NCI-H1417 treated with DMSO at 0.1 percent for 48 hours (cell line): Measurements from ENCODE around the gene RHOBTB3.
"Not testable (repeated sequence)": the region's sequence is repeated elsewhere in the genome, so short reads cannot be mapped to it uniquely, and the experiment has no call there.

Source experiments
- DNase-seq: peaks from one replicate; lab custom pipeline; 2025; lab: John Stamatoyannopoulos, UW

The RHOBTB3 gene, protein sequence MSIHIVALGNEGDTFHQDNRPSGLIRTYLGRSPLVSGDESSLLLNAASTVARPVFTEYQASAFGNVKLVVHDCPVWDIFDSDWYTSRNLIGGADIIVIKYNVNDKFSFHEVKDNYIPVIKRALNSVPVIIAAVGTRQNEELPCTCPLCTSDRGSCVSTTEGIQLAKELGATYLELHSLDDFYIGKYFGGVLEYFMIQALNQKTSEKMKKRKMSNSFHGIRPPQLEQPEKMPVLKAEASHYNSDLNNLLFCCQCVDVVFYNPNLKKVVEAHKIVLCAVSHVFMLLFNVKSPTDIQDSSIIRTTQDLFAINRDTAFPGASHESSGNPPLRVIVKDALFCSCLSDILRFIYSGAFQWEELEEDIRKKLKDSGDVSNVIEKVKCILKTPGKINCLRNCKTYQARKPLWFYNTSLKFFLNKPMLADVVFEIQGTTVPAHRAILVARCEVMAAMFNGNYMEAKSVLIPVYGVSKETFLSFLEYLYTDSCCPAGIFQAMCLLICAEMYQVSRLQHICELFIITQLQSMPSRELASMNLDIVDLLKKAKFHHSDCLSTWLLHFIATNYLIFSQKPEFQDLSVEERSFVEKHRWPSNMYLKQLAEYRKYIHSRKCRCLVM

GRCh38 chr5:95730730-95731570, at the start of gene RHOBTB3:
Gene RHOBTB3 (plus strand): TSS chr5:95731336. CDS start chr5:95731683, 347 bp downstream.
- no peak for DNase-seq

DNA sequence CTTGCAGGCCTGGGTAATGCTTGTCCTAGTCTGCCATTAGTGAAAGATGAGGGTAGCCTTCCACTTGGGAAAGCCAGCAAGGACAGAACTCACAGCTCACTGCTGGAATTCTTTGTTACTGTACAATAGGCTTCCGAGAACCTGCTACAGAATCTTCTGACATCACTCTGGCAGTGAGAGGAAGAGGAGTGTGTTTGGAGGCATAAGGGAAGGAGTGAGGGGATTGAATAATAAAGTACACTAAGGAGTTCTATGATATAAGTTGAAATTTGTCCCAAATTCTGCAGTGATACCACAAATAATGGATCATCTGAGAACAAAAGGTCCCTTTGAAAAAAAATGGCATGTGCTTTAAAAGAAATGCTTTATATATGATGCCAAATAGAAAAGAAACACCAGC, 48.2 kb upstream of the RHOBTB3 start, which contains the start of gene SPATA9:
TSS of gene SPATA9 (minus strand) at position 101 of the 400 bp plus-strand sequence. CDS start 137 bp downstream, outside the sequence.
- no peak for DNase-seq

DNA sequence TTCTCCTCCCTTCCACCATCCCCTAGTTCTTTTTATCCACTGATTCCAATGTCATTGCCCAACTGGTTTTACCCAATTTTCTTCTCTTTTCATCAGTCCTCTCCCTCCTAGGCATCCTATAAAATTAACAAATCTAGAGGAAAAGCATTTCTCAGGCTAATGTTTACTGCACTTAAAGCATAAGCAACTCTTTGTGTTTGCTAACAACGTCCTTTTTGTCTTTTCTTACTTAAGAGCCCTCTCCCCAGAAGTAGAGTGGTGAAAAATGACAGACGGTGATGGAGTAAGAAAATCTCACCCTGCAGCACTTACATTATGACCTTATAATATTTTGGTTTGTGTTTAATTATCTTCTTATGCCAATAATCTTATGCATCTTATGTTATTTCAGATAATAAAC, 46.8 kb upstream of the RHOBTB3 start:
- DNase-seq, result no peak

DNA sequence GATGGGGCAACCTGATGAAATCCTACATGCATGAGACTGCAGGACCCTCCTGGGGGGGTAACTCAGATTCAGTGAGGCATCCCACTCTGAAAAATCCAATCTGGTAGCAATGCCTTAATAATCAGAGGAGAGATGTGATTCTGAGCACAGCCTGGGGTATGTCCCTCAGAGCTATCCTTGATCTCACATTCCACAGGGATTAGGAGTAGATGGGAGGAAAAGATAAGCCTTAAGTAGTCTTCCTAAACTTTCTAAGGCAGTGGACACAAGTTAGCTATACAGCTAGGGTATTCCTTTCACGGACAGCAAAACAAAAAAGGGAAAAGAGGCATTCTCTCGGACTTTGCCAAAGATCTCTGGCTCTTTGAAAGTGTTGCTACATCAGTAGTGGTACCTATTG, 44.5 kb upstream of the RHOBTB3 start:
- no peak for DNase-seq

GRCh38 chr5:95689680-95690079, 41.5 kb upstream of the RHOBTB3 start:
- no peak for DNase-seq

GRCh38 chr5:95690333-95690732, 40.8 kb upstream of the RHOBTB3 start:
- DNase-seq, result no peak

DNA sequence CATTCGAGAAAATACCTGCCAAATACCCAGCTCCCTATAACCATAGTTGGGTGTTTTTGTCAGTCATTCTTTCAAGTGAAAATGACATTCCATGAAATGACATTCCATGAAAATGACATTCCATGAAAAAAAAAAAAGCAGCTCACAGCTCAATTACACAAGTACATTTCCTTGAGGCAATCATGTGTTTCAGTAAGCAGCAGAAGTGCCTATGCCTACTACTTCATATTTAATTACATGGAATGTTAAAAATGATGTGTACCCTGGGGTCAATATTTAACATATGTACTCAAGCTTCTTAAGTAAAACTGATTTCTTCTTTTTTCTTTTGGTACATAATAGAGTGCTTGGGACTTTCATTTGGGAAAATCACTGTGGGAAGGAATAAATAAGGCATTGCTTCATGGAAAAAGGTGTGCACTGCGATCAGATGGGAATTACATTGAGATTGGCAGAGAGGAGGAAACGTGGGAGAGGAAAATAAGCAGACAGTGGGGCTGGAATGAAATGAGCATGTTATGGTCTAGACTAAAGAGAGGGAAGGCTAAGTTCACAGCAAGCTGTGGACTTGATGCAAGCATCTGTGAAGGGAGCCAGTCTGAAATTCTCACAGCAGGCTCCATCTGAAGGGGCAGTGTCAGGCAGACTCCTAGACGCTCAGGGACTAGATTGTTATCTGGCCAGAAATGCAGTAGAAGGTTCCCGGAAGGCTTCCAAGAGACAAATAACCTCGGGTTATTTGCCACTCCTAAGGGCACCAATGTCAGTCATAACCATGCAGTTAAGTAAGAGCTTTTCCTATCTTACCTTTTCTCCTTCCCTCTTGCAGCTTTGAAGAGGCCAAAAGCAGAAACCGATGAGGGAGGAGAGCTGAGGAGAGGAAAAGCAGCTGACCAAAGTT, 33.1 kb upstream of the RHOBTB3 start:
- no peak for DNase-seq

GRCh38 chr5:95699337-95699736, 31.8 kb upstream of the RHOBTB3 start:
- DNase-seq, result no peak

DNA sequence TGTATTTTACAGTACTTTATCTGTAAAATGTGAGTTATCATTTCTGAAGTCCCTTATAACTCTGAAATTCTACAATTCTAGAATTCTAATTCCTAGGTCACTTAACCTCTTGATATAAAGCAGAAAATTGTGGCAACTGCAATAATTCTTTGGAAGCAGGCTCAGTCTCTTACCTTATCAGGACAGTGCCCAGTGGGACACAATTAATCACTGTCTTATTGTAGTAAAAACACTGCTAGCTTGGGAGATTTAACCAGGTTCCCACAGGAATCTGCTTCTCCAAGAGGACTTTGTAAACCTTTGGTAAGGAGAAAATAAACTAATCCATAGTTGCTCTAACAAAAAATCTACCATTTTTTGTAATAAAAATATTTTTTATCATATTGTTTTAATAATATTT, 30.1 kb upstream of the RHOBTB3 start:
- DNase-seq, result no peak

DNA sequence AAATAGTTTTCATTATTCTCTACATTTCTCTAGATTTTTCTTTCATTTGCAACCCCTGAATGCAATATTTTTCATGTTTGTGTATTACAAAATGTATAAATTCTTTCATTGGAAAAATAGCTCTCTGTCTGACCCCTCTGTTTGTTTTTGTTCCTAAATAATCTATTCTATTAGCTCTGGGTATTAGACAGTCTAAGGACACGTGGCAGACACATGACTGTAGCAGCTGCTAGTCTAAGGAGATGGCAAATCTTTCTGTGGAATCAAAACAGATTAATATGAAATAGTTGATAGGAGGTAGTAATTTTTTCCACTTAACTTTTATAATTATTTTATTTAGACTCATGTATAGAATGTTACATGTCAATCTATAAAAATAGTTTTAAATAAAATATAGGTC, 27.0 kb upstream of the RHOBTB3 start:
- DNase-seq, result no peak

DNA sequence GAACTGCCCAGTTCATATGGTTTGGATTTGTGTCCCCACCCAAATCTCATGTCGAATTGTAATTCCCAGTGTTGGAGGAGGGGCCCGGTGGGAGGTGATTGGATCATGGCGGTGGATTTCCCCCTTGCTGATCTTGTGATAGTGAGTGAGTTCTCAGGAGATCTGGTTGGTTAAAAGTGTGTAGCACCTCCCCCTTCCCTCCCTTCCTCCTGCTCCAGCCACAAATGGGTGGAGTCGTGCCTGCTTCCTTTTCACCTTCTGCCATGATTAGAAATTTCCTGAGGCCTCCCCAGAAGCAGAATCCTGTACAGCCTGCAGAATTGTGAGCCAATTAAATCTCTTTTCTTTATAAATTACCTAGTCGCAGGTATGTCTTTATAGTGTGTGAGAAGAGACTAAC, 24.9 kb upstream of the RHOBTB3 start:
- DNase-seq, result not testable (repeated sequence)

DNA sequence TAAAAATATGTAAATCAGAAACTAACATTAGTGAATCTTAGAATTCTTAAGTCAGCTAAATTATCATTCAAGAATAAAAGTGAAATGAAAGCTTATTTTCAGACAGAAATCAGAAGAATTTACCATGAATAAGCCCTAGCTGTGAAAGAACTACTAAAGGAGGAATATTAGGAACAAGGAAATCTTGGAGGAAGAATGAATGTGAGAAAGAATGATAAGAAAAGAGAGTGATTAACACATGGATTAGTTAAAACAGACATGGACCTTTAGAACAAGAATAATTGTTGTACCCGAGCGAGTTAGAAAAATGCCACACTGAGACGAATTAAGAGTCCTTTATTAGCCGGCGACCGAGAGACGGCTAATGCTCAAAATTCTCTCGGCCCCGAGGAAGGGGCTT, 24.1 kb upstream of the RHOBTB3 start:
- no peak for DNase-seq

DNA sequence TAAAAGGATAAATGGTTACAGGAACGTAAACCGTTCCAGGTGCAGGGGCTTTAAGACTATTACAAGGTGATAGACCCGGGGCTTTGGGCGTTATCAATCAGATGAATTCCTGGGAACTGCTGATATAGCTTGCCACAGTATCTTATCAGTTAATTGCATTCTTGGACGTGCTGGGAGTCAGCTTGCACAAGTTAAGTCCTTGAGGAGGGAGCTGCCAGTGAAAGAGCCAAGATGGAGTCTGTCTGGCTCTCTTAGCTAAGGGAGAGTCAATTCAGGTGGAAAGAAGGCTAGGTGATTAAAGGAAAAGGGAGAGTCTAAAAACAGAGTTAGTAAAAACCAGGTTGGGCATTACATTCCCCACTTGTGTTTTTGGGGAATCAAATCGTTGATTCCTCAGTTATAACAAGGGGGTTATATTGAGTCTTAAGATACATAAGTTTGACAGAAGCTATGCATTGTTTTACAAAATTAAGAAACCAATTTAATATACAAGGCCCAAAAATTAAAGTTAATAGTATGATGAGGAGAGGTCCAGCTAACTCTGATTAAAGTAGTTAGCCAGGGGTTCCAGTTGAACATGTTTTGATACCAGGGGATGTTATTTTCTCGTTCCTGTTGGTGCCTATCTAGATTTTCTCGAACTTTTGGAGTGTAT, 23.5 kb upstream of the RHOBTB3 start:
- not testable (repeated sequence) for DNase-seq

- DNase-seq, result no peak
These were observed 22.3 kb upstream of the RHOBTB3 start for GRCh38 chr5:95708876-95709275.

GRCh38 chr5:95709967-95710650, 21.0 kb upstream of the RHOBTB3 start:
- no peak for DNase-seq

DNA sequence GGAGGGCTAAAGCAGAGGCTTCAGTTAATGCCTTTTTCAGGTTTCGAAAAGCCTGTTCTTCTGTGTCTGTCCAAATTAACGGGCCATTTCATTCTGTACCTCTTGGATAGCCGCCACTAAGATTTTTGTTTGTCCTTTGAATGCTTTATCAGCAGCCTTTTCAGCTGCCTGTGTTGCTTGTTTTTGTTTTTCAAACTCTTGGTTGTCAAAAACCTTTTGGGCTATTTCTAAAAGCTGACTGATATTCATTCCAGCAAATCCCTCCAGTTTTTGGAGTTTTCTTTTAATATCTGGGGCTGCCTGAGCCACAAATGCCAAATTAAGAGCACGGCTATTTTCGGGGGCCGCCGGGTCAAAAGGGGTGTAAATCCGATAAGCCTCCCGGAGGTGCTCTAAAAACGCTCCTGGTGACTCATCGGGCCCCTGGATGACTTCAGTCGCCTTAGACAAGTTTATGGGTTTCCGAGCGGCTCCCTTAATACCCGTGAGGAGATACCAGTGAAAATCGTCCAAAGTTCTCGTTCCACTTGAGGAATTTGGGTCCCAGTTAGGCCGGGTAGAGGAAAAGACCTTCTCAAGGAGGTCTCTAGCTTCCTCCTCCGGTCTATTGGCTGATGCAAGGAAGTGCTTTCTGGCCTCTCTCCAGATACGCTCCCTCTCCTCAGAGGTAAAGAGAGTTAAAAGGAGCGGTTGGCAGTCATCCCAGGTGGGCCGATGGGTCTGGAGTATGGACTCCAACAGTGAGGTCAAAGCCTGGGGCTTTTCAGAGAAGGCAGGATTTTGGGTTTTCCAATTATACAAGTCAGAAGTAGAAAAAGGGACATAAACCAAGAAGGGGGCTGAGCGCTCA, 20.3 kb upstream of the RHOBTB3 start:
- DNase-seq, result not testable (repeated sequence)

- no peak for DNase-seq
These were observed 19.4 kb upstream of the RHOBTB3 start for GRCh38 chr5:95711501-95712346.

DNA sequence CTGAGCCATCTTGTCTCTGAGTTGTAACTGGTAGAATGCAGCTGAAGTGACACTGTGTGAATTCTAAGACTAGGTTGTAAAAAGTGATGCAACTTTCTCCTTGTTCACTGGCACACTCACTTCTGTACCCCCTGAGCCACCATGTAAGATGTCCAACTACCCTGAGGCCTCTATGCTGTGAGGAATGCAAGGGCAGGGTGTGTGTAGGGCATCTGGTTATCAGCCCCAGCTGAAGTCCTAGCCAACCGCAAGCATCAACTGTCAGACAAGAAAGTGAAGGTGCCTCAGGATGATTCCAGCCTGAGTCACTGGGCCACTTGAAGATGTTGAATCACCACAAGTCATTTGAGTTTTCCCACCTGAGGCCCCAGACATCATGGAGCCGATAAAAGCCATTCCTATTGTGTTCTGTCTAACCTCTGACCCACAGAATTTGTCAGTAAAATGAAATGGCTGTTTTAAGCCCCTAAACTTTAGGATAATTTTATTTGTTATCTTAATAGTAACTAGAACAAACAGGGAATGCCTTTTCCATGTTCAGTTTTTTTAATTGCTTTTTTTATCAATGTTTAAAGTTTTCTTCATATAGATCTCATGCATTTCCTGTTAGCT, 18.7 kb upstream of the RHOBTB3 start:
- DNase-seq, result no peak
